IMR-90 (cell line): ENCODE results near the gene DHCR7. TPM values are rescaled to one million over a fixed set of nuclear protein-coding genes. Genes with fewer than 3 reads are reported as not detected.

Experiments used
- ATAC-seq: fragments of 200-7000 bp; cut with Tn5 transposase; 2 replicates; pipeline ENCODE4 v1.9.1; 2020; ENCODE audit warnings: low read depth, mild to moderate bottlenecking, moderate library complexity
- BruUV-seq: library from RNA; stranded (reverse); fragments of 400-500 nt; replicated peaks from 2 replicates; lab custom pipeline; 2021; lab: Mats Ljungman, UMichigan
- CTCF ChIA-PET: fragments of 300-600 bp; formaldehyde crosslinking; extraction: SDS; loops from one replicate; lab custom pipeline; 2021; ENCODE audit warnings: antibody characterized with exemption; lab: Yijun Ruan, JAX
- POLR2A ChIA-PET: fragments of 300-600 bp; sonication (Branson Sonifier 250); formaldehyde crosslinking; loops from one replicate; lab custom pipeline; 2022; ENCODE audit warnings: antibody characterized with exemption; ENCODE audit not compliant: unreplicated experiment; lab: Charles Lee
- DNase-seq: peaks from one replicate; pipeline ENCODE4 v3.0.0; 2013
- H2AFZ ChIP-seq: replicated peaks from 2 replicates; pipeline ENCODE3; 2013; ENCODE audit warnings: low read length, mild to moderate bottlenecking; ENCODE audit not compliant: poor library complexity
- H2AK5ac ChIP-seq: 2 replicates; pipeline ENCODE4 v1.6.1; 2013; ENCODE audit warnings: low read depth, low read length, inconsistent platforms
- H2AK9ac ChIP-seq: replicated peaks from 2 replicates; pipeline ENCODE3; 2013; ENCODE audit warnings: mild to moderate bottlenecking, low read depth, low read length, moderate library complexity; ENCODE audit not compliant: poor library complexity
- H2BK120ac ChIP-seq: 2 replicates; pipeline ENCODE4 v1.6.1; 2013; ENCODE audit warnings: low read depth, low read length, inconsistent platforms
- H2BK15ac ChIP-seq: 3 replicates; pipeline ENCODE4 v1.6.1; 2013; ENCODE audit warnings: low read depth, low read length, inconsistent platforms
- H2BK20ac ChIP-seq: 2 replicates; pipeline ENCODE4 v1.6.1; 2013; ENCODE audit warnings: low read depth, mild to moderate bottlenecking, inconsistent platforms, low read length, moderate library complexity
- H2BK5ac ChIP-seq: 2 replicates; pipeline ENCODE4 v1.6.1; 2013; ENCODE audit warnings: mild to moderate bottlenecking, low read depth, low read length, inconsistent platforms; ENCODE audit not compliant: poor library complexity, severe bottlenecking
- H3K14ac ChIP-seq: replicated peaks from 2 replicates; pipeline ENCODE4 v1.6.1; 2013; ENCODE audit warnings: low read depth, low read length, inconsistent platforms
- H3K18ac ChIP-seq: 2 replicates; pipeline ENCODE4 v1.6.1; 2013; ENCODE audit warnings: low read depth, low read length, control low read depth
- H3K23ac ChIP-seq: 2 replicates; pipeline ENCODE4 v1.6.1; 2013; ENCODE audit warnings: low read depth, low read length, inconsistent platforms
- H3K27ac ChIP-seq: 2 replicates; pipeline ENCODE4 v1.5.1; 2013; ENCODE audit warnings: mild to moderate bottlenecking, control low read depth, low read length; ENCODE audit not compliant: insufficient read depth
- H3K27me3 ChIP-seq: 2 replicates; pipeline ENCODE4 v1.6.1; 2013; ENCODE audit warnings: low read length; ENCODE audit not compliant: control insufficient read depth, insufficient read depth
- H3K36me3 ChIP-seq: 2 replicates; pipeline ENCODE4 v1.6.1; 2013; ENCODE audit warnings: low read length, mixed read lengths; ENCODE audit not compliant: control insufficient read depth, insufficient read depth
- H3K4ac ChIP-seq: 2 replicates; pipeline ENCODE4 v1.6.1; 2013; ENCODE audit warnings: low read depth, low read length, inconsistent platforms
- H3K4me1 ChIP-seq: 2 replicates; pipeline ENCODE4 v1.6.1; 2013; ENCODE audit warnings: low read length, mixed read lengths; ENCODE audit not compliant: control insufficient read depth, insufficient read depth
- H3K4me2 ChIP-seq: 2 replicates; pipeline ENCODE4 v1.6.1; 2013; ENCODE audit warnings: low read depth, mild to moderate bottlenecking, control low read depth, low read length, moderate library complexity
- H3K4me3 ChIP-seq: 2 replicates; pipeline ENCODE4 v1.5.1; 2013; ENCODE audit warnings: low read depth, mild to moderate bottlenecking, control low read depth, low read length, moderate library complexity; ENCODE audit not compliant: insufficient read depth
- H3K56ac ChIP-seq: 2 replicates; pipeline ENCODE4 v1.6.1; 2013; ENCODE audit warnings: low read length, inconsistent platforms; ENCODE audit not compliant: insufficient read depth; ENCODE audit errors: extremely low read depth
- H3K79me1 ChIP-seq, 2 experiments: 2 replicates each; pipeline ENCODE4 v1.6.1; 2013; ENCODE audit warnings: low read length in 2 of 2, inconsistent platforms in 1 of 2, low read depth in 1 of 2
- H3K9ac ChIP-seq: 2 replicates; pipeline ENCODE4 v1.6.1; 2013; ENCODE audit warnings: low read depth, low read length, control low read depth
- H3K9me1 ChIP-seq: 2 replicates; pipeline ENCODE4 v1.6.1; 2013; ENCODE audit warnings: low read length, inconsistent platforms; ENCODE audit not compliant: insufficient read depth
- H3K9me3 ChIP-seq: 2 replicates; pipeline ENCODE4 v1.6.1; 2013; ENCODE audit warnings: low read length; ENCODE audit not compliant: control insufficient read depth, insufficient read depth
- H4K20me1 ChIP-seq: 2 replicates; pipeline ENCODE4 v1.6.1; 2013; ENCODE audit warnings: low read length, inconsistent platforms; ENCODE audit not compliant: insufficient read depth
- H4K5ac ChIP-seq: 2 replicates; pipeline ENCODE4 v1.6.1; 2013; ENCODE audit warnings: mild to moderate bottlenecking, low read depth, low read length, control low read depth
- H4K8ac ChIP-seq, 2 experiments: 2 replicates each; pipeline ENCODE4 v1.6.1; 2013; ENCODE audit warnings: low read depth in 2 of 2, low read length in 2 of 2, control low read depth in 1 of 2, inconsistent platforms in 1 of 2
- H4K91ac ChIP-seq: 2 replicates; pipeline ENCODE4 v1.6.1; 2013; ENCODE audit warnings: low read depth, low read length, inconsistent platforms; ENCODE audit not compliant: insufficient read depth
- CEBPB ChIP-seq: IDR thresholded peaks from 2 replicates; pipeline ENCODE4 v1.6.1; 2012; ENCODE audit warnings: low read depth, low read length, improper control_type of control experiment
- CHD1 ChIP-seq: IDR thresholded peaks from 2 replicates; pipeline ENCODE4 v1.6.1; 2012; ENCODE audit warnings: low read depth, low read length, improper control_type of control experiment
- FOS ChIP-seq: fragments of 150-350 bp; IDR thresholded peaks from 2 replicates; pipeline ENCODE4 v1.6.1; 2016; ENCODE audit warnings: low read depth, low read length
- MAZ ChIP-seq: IDR thresholded peaks from 2 replicates; pipeline ENCODE4 v1.6.1; 2012; ENCODE audit warnings: low read depth, mild to moderate bottlenecking, low read length, improper control_type of control experiment, moderate library complexity, borderline replicate concordance
- RFX5 ChIP-seq: IDR thresholded peaks from 2 replicates; pipeline ENCODE4 v1.8.0; 2012; ENCODE audit warnings: low read depth, mild to moderate bottlenecking, low read length, moderate library complexity
- SMC3 ChIP-seq: fragments of 150-350 bp; IDR thresholded peaks from 2 replicates; pipeline ENCODE4 v1.6.1; 2016; ENCODE audit warnings: low read depth, mild to moderate bottlenecking, antibody characterized with exemption, low read length, moderate library complexity
- WGBS, 2 experiments: methylation state at CpG; one replicate each; pipeline versions ENCODE4 v1.1.5 to v1.1.7; 2013; ENCODE audit warnings: missing lambda C conversion rate in 2 of 2; ENCODE audit not compliant: insufficient read length in 1 of 2; ENCODE audit errors: extremely low coverage in 2 of 2; 5-methylcytosine and 5-hydroxymethylcytosine counted together
- dilution Hi-C: fragments of 300-500 bp; cut with HindIII; formaldehyde crosslinking; loops from one replicate; pipeline ENCODE4 v1.14.3; 2018; ENCODE audit warnings: low sequenced_read_pairs; ENCODE audit not compliant: unreplicated experiment
- in situ Hi-C: fragments of 300-500 bp; cut with MboI; formaldehyde crosslinking; loops from 3 replicates; pipeline ENCODE4 v1.14.3; 2019; ENCODE audit warnings: low sequenced_read_pairs, inconsistent platforms, mixed read lengths
- intact Hi-C: fragments of 100-400 bp; cut with micrococcal nuclease; formaldehyde crosslinking; loops from 2 replicates; pipeline ENCODE4 v1.10.0; 2022
- polyA plus RNA-seq, 3 experiments: library from polyadenylated mRNA; depleted of rRNA; stranded (reverse); fragments of >200 nt; gene quantifications; 2 replicates each; pipeline ENCODE4 v1.2.3, GENCODE V29; 2012; ENCODE audit warnings: low replicate concordance in 1 of 3
- total RNA-seq: library from RNA; depleted of rRNA; stranded (reverse); fragments of >200 nt; gene quantifications from 2 replicates; pipeline ENCODE4 v1.2.3, GENCODE V29; 2012

DHCR7 gene
- total and polyA plus RNA-seq, 2 of the 4 experiments (the other 2 are of a cell fraction), result 22.0 to 43.3 TPM

DNA sequence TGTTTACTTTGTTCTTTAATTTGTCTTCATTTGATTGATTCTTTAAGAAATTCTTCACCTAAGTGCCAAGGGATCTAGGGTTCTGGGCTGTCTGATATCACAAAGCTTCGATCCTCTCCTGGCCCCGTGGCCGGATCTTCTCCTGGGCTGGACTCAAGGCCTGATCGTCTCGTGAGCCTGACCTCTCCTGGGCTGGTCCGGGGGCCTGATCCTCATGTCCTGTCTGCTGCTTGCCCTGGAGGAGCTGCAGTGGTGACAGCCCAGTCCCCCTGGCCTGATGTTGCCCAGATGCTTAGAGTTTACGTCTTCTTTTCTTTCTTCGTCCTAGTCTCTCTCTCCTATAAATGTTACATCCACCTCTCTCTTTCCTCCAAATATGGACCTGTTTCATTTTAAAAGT lies 8.1 kb upstream of the DHCR7 start:
- Histone ChIP-seq H3K23ac (no peak overlapping the region), H2BK120ac (no peak overlapping the region), H4K20me1 (peaks cover 9% of the 10 kb centered on the region; the same call in 1 of the 2 replicates), H2AFZ (no peak overlapping the region), H3K36me3 (peaks cover 48% of the 10 kb centered on the region), H2BK5ac (no peak overlapping the region), H3K9me1 (no peaks in the 10 kb centered on the region; the same call in 1 of the 2 replicates), H3K4ac (no peak overlapping the region), H3K56ac (no peak overlapping the region), H2AK9ac (no peak overlapping the region), H4K5ac (no peak overlapping the region), H4K91ac (no peak overlapping the region), H3K4me1 (peaks cover 3% of the 10 kb centered on the region; the same call in 1 of the 2 replicates), H3K4me3 (no peak overlapping the region), H3K27me3 (no peaks in the 10 kb centered on the region), H3K9ac (no peak overlapping the region), H2BK20ac (no peak overlapping the region), H3K79me1 (peaks cover 29 to 41% of the 10 kb centered on the region in 2 experiments), H2AK5ac (no peak overlapping the region), H3K4me2 (no peak overlapping the region), H4K8ac (no peak overlapping the region), H2BK15ac (no peak overlapping the region), H3K14ac (no peak overlapping the region), H3K9me3 (no peaks in the 10 kb centered on the region), H3K18ac (no peak overlapping the region), H3K27ac (no peak overlapping the region)
- intact Hi-C loops, result no loop called here
- dilution Hi-C loops, result no loop called here
- ATAC-seq (no peak), DNase-seq (no peak)
- no TSS peak for BruUV-seq
- in situ Hi-C loops, result no loop called here
- no peak for TF ChIP-seq MAZ
- no peak for TF ChIP-seq CEBPB
- no peak for TF ChIP-seq RFX5
- TF ChIP-seq SMC3, result no peak
- no peak for TF ChIP-seq CHD1
- TF ChIP-seq FOS, result no peak
- POLR2A ChIA-PET, result no interaction called here
- 100% methylated on average over 3 of the region's 8 CpGs; no CpG with 5 or more reads in 1 of the 2 experiments for WGBS, 2 experiments
- CTCF ChIA-PET, result no interaction called here
